A673 (cell line): ENCODE data around the gene MAB21L2. TPM values are rescaled to one million over a fixed set of nuclear protein-coding genes. Genes with fewer than 3 reads are reported as not detected.

Experiments used
- BruUV-seq: library from RNA; stranded (reverse); fragments of 400-500 nt; replicated peaks from 2 replicates; lab custom pipeline; 2021; lab: Mats Ljungman, UMichigan
- CTCF ChIA-PET: fragments of 300-600 bp; sonication (Branson Sonifier 250); formaldehyde crosslinking; loops from one replicate; lab custom pipeline; 2022; ENCODE audit warnings: antibody characterized with exemption; lab: Charles Lee
- POLR2A ChIA-PET: fragments of 300-600 bp; sonication (Branson Sonifier 250); formaldehyde crosslinking; loops from one replicate; lab custom pipeline; 2022; ENCODE audit warnings: antibody characterized with exemption; ENCODE audit not compliant: low non-redundant PET; lab: Charles Lee
- DNase-seq: peaks from one replicate; pipeline ENCODE4 v3.0.0-alpha.2; 2015; ENCODE audit warnings: low spot score
- H3K27ac ChIP-seq: fragments of 200-600 bp; sonication (generic); 2 replicates; pipeline ENCODE4 v1.5.1; 2016; ENCODE audit warnings: mixed run types, low read depth, mild to moderate bottlenecking, mixed read lengths, antibody characterized with exemption, low read length; ENCODE audit not compliant: poor library complexity, severe bottlenecking
- H3K27me3 ChIP-seq: fragments of 200-600 bp; sonication (generic); replicated peaks from 2 replicates; pipeline ENCODE4 v1.6.1; 2017; ENCODE audit warnings: mixed run types, low read depth, mild to moderate bottlenecking, mixed read lengths, antibody characterized with exemption, low read length; ENCODE audit not compliant: insufficient read depth, poor library complexity
- H3K36me3 ChIP-seq: fragments of 200-600 bp; sonication (generic); 2 replicates; pipeline ENCODE4 v1.6.1; 2016; ENCODE audit warnings: mixed run types, mild to moderate bottlenecking, mixed read lengths, antibody characterized with exemption, low read length; ENCODE audit not compliant: insufficient read depth, poor library complexity, severe bottlenecking
- H3K4me1 ChIP-seq: fragments of 200-600 bp; sonication (generic); 2 replicates; pipeline ENCODE4 v1.6.1; 2017; ENCODE audit warnings: mixed run types, mild to moderate bottlenecking, mixed read lengths, antibody characterized with exemption, low read length; ENCODE audit not compliant: insufficient read depth, poor library complexity, severe bottlenecking
- H3K4me3 ChIP-seq: fragments of 200-600 bp; sonication (generic); 2 replicates; pipeline ENCODE4 v1.5.1; 2016; ENCODE audit warnings: low read depth, mixed run types, mild to moderate bottlenecking, mixed read lengths, low read length; ENCODE audit not compliant: poor library complexity, severe bottlenecking
- H3K9me3 ChIP-seq: fragments of 200-600 bp; sonication (generic); 2 replicates; pipeline ENCODE4 v1.6.1; 2016; ENCODE audit warnings: mixed run types, low read depth, mild to moderate bottlenecking, mixed read lengths, antibody characterized with exemption, low read length; ENCODE audit not compliant: poor library complexity, severe bottlenecking
- EZH2 ChIP-seq: fragments of 200-600 bp; sonication (generic); IDR thresholded peaks from 2 replicates; pipeline ENCODE4 v1.6.1; 2017; ENCODE audit warnings: borderline replicate concordance, low read depth, mild to moderate bottlenecking, mixed read lengths, antibody characterized with exemption, low read length; ENCODE audit not compliant: poor library complexity, severe bottlenecking
- intact Hi-C: fragments of 100-400 bp; cut with micrococcal nuclease; formaldehyde crosslinking; loops from one replicate; pipeline ENCODE4 v1.10.0; 2022; ENCODE audit not compliant: unreplicated experiment
- total RNA-seq: library from RNA; stranded (reverse); gene quantifications from 2 replicates; pipeline ENCODE4 v1.2.3, GENCODE V29; 2021
- TF ChIP-seq, protein P1 (sequence below): fragments of 300-800, 200-600 bp; sonication (generic); conservative IDR thresholded peaks from 2 replicates; pipeline ENCODE4 v1.5.1; 2017; ENCODE audit warnings: low read depth, mild to moderate bottlenecking, antibody characterized with exemption, low read length, moderate library complexity, mixed read lengths

The MAB21L2 gene
- total RNA-seq, 1 experiment from 2014 or later = not detected

DNA sequence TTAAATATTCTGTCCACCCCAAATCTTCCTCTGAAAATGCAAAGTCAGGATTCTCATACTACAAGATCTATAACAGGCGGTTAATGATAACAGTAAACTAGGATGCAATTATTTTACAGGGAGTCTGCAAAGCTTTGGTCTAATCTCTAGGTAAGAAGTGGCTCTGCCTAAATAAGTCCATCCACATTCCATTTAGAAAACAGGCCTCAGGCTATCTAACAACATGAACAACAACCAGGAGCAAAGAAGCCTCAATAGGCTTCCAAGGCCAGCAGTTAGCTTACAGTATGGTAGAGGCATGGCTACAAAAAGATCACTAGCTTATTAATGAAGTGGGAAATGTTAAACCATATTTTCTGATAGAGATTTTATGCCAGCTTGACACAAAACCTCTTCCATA, 6.4 kb downstream of the MAB21L2 start:
- TF ChIP-seq, protein P1, sequence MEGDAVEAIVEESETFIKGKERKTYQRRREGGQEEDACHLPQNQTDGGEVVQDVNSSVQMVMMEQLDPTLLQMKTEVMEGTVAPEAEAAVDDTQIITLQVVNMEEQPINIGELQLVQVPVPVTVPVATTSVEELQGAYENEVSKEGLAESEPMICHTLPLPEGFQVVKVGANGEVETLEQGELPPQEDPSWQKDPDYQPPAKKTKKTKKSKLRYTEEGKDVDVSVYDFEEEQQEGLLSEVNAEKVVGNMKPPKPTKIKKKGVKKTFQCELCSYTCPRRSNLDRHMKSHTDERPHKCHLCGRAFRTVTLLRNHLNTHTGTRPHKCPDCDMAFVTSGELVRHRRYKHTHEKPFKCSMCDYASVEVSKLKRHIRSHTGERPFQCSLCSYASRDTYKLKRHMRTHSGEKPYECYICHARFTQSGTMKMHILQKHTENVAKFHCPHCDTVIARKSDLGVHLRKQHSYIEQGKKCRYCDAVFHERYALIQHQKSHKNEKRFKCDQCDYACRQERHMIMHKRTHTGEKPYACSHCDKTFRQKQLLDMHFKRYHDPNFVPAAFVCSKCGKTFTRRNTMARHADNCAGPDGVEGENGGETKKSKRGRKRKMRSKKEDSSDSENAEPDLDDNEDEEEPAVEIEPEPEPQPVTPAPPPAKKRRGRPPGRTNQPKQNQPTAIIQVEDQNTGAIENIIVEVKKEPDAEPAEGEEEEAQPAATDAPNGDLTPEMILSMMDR = no peak
- TF ChIP-seq EZH2 = no peak
- intact Hi-C loops = no loop called here
- ChIA-PET CTCF (interaction anchor here (0.7 kb wide), 1 partner anchor 16 kb away, joined by 4 read pairs; no protein-coding TSS in a partner anchor), POLR2A (no interaction called here)
- Histone ChIP-seq H3K4me3 (no peak overlapping the region), H3K4me1 (peaks cover 11% of the 10 kb centered on the region), H3K36me3 (peaks cover 2% of the 10 kb centered on the region), H3K9me3 (no peaks in the 10 kb centered on the region), H3K27ac (no peak overlapping the region), H3K27me3 (no peaks in the 10 kb centered on the region)
- no TSS peak for BruUV-seq
- no peak for DNase-seq

DNA sequence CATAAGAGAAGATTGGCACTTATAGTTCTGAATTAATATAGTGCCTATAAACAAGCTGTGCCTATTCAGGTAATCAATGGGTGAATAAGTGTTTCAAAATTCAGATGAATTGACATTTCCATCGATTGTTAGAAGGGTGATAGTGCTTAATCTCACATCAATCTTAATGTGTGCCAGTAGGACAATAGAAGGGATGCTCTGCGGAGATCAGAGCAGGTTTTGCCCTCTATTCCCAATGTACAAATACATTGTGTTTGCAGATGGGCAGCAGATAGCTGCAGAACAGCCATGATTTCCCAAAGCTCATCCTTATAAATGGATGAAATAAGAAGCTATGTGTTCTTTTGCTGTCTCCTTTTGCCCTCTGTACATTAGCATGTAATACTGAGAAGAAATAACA, 7.2 kb downstream of the MAB21L2 start:
- H3K4me3 ChIP-seq = no peak overlapping the region
- no peaks in the 10 kb centered on the region for H3K36me3 ChIP-seq
- H3K27me3 ChIP-seq = no peaks in the 10 kb centered on the region
- DNase-seq = no peak
- H3K27ac ChIP-seq = no peak overlapping the region
- intact Hi-C loops = no loop called here
- ChIA-PET CTCF (interaction anchor here (0.7 kb wide), 1 partner anchor 15 kb away, joined by 4 read pairs; no protein-coding TSS in a partner anchor), POLR2A (no interaction called here)
- peaks cover 19% of the 10 kb centered on the region for H3K4me1 ChIP-seq
- H3K9me3 ChIP-seq = no peaks in the 10 kb centered on the region
- no TSS peak for BruUV-seq
- TF ChIP-seq, protein P1 = no peak
- TF ChIP-seq EZH2 = no peak

DNA sequence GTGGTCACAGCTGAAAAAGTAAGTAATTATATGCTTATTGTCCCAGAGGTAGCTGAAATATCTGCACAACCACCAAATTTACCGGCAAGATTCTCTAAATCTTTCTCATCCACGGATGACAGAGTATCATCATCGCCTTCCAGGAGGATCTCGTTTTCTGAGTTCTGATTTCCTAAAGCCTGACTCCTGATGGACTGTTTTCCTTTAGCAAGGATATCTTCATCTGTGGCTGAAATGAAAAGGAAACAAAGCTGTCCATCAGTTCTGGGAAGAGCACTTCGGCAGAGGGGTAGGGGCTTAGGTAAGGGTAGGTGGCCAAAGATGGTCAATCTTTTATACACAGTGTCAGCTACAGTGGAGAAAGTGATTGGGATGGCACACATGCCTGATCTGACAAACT, 8.7 kb downstream of the MAB21L2 start:
- intact Hi-C loops = loop anchor here (10.0 kb wide), 1 partner anchor 274 kb away; no protein-coding TSS in a partner anchor
- POLR2A ChIA-PET = no interaction called here
- CTCF ChIA-PET = no interaction called here

More for the DNA sequence above, 8.7 kb downstream of the MAB21L2 start:
- TF ChIP-seq, protein P1 = no peak
- TF ChIP-seq EZH2 = no peak
- Histone ChIP-seq H3K27ac (no peak overlapping the region), H3K36me3 (no peaks in the 10 kb centered on the region), H3K4me3 (no peak overlapping the region), H3K9me3 (no peaks in the 10 kb centered on the region), H3K27me3 (no peaks in the 10 kb centered on the region), H3K4me1 (peaks cover 34% of the 10 kb centered on the region)
- BruUV-seq = no TSS peak
- no peak for DNase-seq
